Natural killer cell treated with Interleukin-12 subunit alpha and Interleukin-12 subunit beta and Interleukin-15 and Interleukin-18, amount 100 ng/mL, for 72 hours (primary cell): ENCODE results near the gene VPS50. TPM values are rescaled to one million over a fixed set of nuclear protein-coding genes. Genes with fewer than 3 reads are reported as not detected.

ENCODE experiments used
- ATAC-seq, 2 donors: fragments of 150-1000 bp; cut with Tn5 transposase in 1 of 2; sonication (Bioruptor Pico), chemical (Tn5 transposase) in 1 of 2; 2 replicates each; pipeline ENCODE4 v1.10.0; 2021
- DNase-seq: peaks from one replicate; pipeline ENCODE4 v3.0.0; 2022; ENCODE audit warnings: low spot score
- H3K27ac Mint-ChIP-seq, 2 donors: 1 replicate in 1 of 2; 2 replicates in 1 of 2; pipeline ENCODE4 v1.8.0; 2022; ENCODE audit warnings: mixed read lengths in 2 of 2, mild to moderate bottlenecking in 1 of 2, moderate library complexity in 1 of 2
- H3K27me3 Mint-ChIP-seq, 2 donors: 1 replicate in 1 of 2; 2 replicates in 1 of 2; pipeline ENCODE4 v1.8.0; 2022; ENCODE audit warnings: mixed read lengths in 2 of 2
- H3K36me3 Mint-ChIP-seq: one replicate; pipeline ENCODE4 v1.8.0; 2022; ENCODE audit warnings: mixed read lengths
- H3K4me1 Mint-ChIP-seq, 2 donors: 1 replicate in 1 of 2; 2 replicates in 1 of 2; pipeline ENCODE4 v1.8.0; 2022; ENCODE audit warnings: low read depth in 2 of 2, mixed read lengths in 2 of 2, mild to moderate bottlenecking in 1 of 2
- H3K4me3 Mint-ChIP-seq: one replicate; pipeline ENCODE4 v1.8.0; 2022; ENCODE audit warnings: mixed read lengths
- H3K9me3 Mint-ChIP-seq: 2 replicates; pipeline ENCODE4 v1.8.0; 2022; ENCODE audit warnings: mixed read lengths
- total RNA-seq, 2 donors: library from RNA; stranded (reverse); gene quantifications; one replicate each; pipeline ENCODE4 v1.2.3, GENCODE V29; 2022

VPS50 gene
- total RNA-seq, 2 donors from 2014 or later = 19.2 to 30.9 TPM

DNA sequence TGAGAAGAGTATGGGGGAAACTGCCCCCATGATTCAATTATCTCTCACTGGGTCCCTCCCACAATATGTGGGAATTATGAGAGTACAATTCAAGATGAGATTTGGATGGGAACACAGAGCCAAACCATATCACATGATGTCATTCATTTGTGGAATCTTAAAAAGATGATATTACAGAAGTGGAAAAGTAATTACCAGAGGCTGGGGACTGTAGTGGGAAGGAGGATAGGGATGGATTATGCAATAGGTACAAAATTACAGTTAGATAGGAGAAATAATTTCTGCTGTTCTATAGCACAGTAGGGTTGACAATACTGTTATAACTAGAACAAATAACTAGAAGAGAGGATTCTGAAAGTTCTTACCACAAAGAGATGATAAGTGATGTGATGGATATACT, 141.4 kb downstream of the VPS50 start:
- Mint-ChIP-seq H3K9me3 (peaks cover 4% of the 10 kb centered on the region), H3K4me1 (no peaks in the 10 kb centered on the region), H3K36me3 (peaks cover 6% of the 10 kb centered on the region), H3K27ac (no peak overlapping the region), H3K27me3 (peaks cover 17 to 21% of the 10 kb centered on the region in 2 donors), H3K4me3 (no peak overlapping the region)
- no peak for DNase-seq
- no peak for ATAC-seq

- no peaks in the 10 kb centered on the region for H3K9me3 Mint-ChIP-seq
- H3K27me3 Mint-ChIP-seq = peaks cover 13 to 21% of the 10 kb centered on the region in 2 donors
- no peak overlapping the region for H3K27ac Mint-ChIP-seq
- no peak overlapping the region for H3K4me3 Mint-ChIP-seq
- no peak for DNase-seq
- no peaks in the 10 kb centered on the region for H3K4me1 Mint-ChIP-seq
- ATAC-seq = no peak
- H3K36me3 Mint-ChIP-seq = peaks cover under 1% of the 10 kb centered on the region
These were observed 142.3 kb downstream of the VPS50 start for GRCh38 chr7:93374345-93374940.

GRCh38 chr7:93375603-93376002, 143.4 kb downstream of the VPS50 start:
- H3K9me3 Mint-ChIP-seq = no peaks in the 10 kb centered on the region
- ATAC-seq (no peak), DNase-seq (no peak)
- H3K27me3 Mint-ChIP-seq = peaks cover 13 to 21% of the 10 kb centered on the region in 2 donors
- no peak overlapping the region for H3K4me3 Mint-ChIP-seq
- no peaks in the 10 kb centered on the region for H3K36me3 Mint-ChIP-seq
- H3K27ac Mint-ChIP-seq = no peak overlapping the region
- no peaks in the 10 kb centered on the region for H3K4me1 Mint-ChIP-seq

DNA sequence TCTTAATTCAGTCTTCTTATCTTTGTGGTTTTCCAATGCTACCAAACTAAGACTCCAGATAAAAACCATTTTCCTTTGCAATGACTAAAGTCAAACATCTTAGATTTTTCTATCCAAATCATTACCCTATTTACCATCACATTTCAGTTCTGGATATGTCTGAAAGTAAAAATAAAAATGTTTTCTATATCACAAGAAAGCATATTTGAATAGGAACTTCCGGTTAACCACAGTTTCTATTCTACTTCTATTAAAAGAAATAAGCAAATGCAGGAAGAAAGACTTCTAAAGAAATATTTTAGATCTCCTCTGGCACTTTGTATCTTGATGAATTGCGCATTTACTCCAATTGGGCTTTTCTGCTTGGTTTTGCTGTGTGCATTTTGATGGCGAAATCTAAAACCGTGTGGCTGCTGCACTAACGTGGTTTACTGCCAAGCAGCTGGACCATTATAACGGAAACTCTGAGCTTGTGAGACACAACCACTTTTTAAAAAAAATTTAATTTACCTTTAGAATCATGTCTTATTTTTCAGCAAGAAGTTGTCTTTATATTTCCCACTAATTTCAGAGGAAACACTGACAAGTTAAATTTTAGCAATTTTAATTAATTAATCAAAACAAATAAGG, 146.1 kb downstream of the VPS50 start:
- H3K4me1 Mint-ChIP-seq = no peaks in the 10 kb centered on the region
- no peak for ATAC-seq
- no peaks in the 10 kb centered on the region for H3K9me3 Mint-ChIP-seq
- no peak overlapping the region for H3K27ac Mint-ChIP-seq
- H3K36me3 Mint-ChIP-seq = no peaks in the 10 kb centered on the region
- H3K4me3 Mint-ChIP-seq = no peak overlapping the region
- peaks cover 11 to 17% of the 10 kb centered on the region in 2 donors for H3K27me3 Mint-ChIP-seq
- no peak for DNase-seq

GRCh38 chr7:93382362-93382761, 150.2 kb downstream of the VPS50 start:
- Mint-ChIP-seq H3K4me1 (no peaks in the 10 kb centered on the region), H3K4me3 (no peak overlapping the region), H3K9me3 (no peaks in the 10 kb centered on the region), H3K27ac (no peak overlapping the region), H3K27me3 (peaks cover 6 to 22% of the 10 kb centered on the region in 2 donors), H3K36me3 (no peaks in the 10 kb centered on the region)
- DNase-seq = no peak
- ATAC-seq = no peak

- H3K36me3 Mint-ChIP-seq = no peaks in the 10 kb centered on the region
- DNase-seq (no peak), ATAC-seq (no peak)
- H3K27ac Mint-ChIP-seq = no peak overlapping the region
- peaks cover 6 to 24% of the 10 kb centered on the region in 2 donors for H3K27me3 Mint-ChIP-seq
- no peaks in the 10 kb centered on the region for H3K4me1 Mint-ChIP-seq
- no peak overlapping the region for H3K4me3 Mint-ChIP-seq
- no peaks in the 10 kb centered on the region for H3K9me3 Mint-ChIP-seq
These were observed 158.5 kb downstream of the VPS50 start for GRCh38 chr7:93390660-93391059.

DNA sequence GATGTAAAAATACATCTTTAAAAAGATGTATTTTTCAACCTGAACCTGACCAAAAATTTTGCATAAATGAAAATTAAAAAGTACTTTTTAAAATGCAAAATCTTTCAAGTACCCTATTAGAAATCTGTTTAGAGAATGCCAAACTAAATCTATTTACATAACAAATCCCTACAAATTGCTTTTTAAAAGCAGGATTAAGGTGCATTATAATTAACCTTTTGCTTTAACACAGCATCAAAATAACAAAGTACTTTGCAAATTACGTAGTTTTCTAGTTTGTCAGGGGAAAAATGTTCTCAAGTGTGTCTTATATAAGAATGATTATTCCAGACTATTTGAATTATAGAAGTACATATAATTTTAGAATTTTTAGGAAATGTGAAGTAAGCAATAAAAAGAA, 160.8 kb downstream of the VPS50 start:
- Mint-ChIP-seq H3K4me3 (no peak overlapping the region), H3K9me3 (no peaks in the 10 kb centered on the region), H3K4me1 (no peaks in the 10 kb centered on the region), H3K27ac (no peak overlapping the region), H3K36me3 (no peaks in the 10 kb centered on the region), H3K27me3 (peaks cover under 1 to 8% of the 10 kb centered on the region in 2 donors)
- ATAC-seq (no peak), DNase-seq (no peak)

DNA sequence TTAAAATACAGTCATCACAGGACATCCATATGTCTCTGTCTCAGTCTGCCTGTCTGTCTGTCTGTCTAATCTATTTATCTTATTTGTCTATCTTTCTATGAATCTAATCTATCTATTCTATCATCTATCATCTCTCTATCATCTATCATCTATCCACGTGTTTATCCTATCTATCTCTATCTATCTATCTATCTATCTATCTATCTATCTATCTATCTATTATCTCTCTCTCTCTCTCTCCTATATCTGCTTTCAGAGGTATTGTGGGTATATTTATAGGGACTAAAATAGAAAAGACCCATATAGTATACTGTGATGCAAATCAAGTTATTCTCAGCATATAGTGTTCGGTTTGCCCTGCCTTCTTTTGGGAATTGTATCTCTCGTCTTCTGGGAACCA, 167.5 kb downstream of the VPS50 start:
- DNase-seq (no peak), ATAC-seq (no peak)
- Mint-ChIP-seq H3K36me3 (no peaks in the 10 kb centered on the region), H3K9me3 (no peaks in the 10 kb centered on the region), H3K27me3 (peaks cover 3 to 13% of the 10 kb centered on the region in 2 donors), H3K4me3 (no peak overlapping the region), H3K4me1 (no peaks in the 10 kb centered on the region), H3K27ac (no peak overlapping the region)

- H3K9me3 Mint-ChIP-seq = peaks cover 4% of the 10 kb centered on the region
- H3K4me3 Mint-ChIP-seq = no peak overlapping the region
- no peaks in the 10 kb centered on the region for H3K36me3 Mint-ChIP-seq
- peaks cover 3 to 16% of the 10 kb centered on the region in 2 donors for H3K27me3 Mint-ChIP-seq
- no peak overlapping the region for H3K27ac Mint-ChIP-seq
- no peak for DNase-seq
- no peak for ATAC-seq
- no peaks in the 10 kb centered on the region for H3K4me1 Mint-ChIP-seq
These were observed 170.8 kb downstream of the VPS50 start for GRCh38 chr7:93402944-93403343.

- no peak for DNase-seq
- H3K36me3 Mint-ChIP-seq = no peaks in the 10 kb centered on the region
- ATAC-seq = no peak
- no peaks in the 10 kb centered on the region for H3K4me1 Mint-ChIP-seq
- H3K9me3 Mint-ChIP-seq = peaks cover 4% of the 10 kb centered on the region
- H3K4me3 Mint-ChIP-seq = no peak overlapping the region
- H3K27ac Mint-ChIP-seq = no peak overlapping the region
- peaks cover 2 to 13% of the 10 kb centered on the region in 2 donors for H3K27me3 Mint-ChIP-seq
These were observed 175.1 kb downstream of the VPS50 start for GRCh38 chr7:93407239-93407638.

DNA sequence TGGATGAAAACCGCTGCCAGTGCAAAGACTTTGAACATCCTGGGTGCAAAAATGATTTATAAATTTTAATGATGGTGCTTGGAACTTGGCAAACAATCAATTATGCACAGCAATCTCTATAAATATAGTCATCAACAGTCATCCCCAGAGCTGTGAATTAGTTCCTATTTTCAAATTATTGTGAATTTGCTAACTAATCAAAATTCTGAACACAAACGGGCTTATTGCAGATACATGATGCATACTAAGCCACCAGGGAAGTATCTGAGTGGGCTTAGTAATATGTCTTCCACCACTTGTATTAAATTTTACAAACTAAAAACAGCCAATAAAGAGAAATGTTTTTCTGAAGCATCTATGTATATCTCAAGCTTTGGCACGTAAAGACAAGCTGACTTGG, 177.2 kb downstream of the VPS50 start:
- H3K27me3 Mint-ChIP-seq = peaks cover 5 to 11% of the 10 kb centered on the region in 2 donors
- ATAC-seq (no peak), DNase-seq (no peak)
- no peak overlapping the region for H3K4me3 Mint-ChIP-seq
- no peaks in the 10 kb centered on the region for H3K36me3 Mint-ChIP-seq
- peaks cover 4% of the 10 kb centered on the region for H3K9me3 Mint-ChIP-seq
- no peaks in the 10 kb centered on the region for H3K4me1 Mint-ChIP-seq
- H3K27ac Mint-ChIP-seq = no peak overlapping the region

Other genes starting within 250 kb of the VPS50 start
- 10 to 100 TPM; 15.3 to 27.3 TPM for gene SAMD9, start 114.4 kb upstream of the VPS50 start, total RNA-seq
- gene SAMD9L, start 84.0 kb upstream of the VPS50 start, total RNA-seq = 10 to 100 TPM; 30.7 to 45.6 TPM
- not detected for gene HEPACAM2, start 5.9 kb upstream of the VPS50 start, total RNA-seq